ENCODE data around the gene ATP5PD.

- no peak for TF ChIP-seq SPI1 (IDR thresholded peaks at IDR 0.05; ENCODE audit: low read depth, low read length)
- no peak for TF ChIP-seq POLR2A (IDR thresholded peaks at IDR 0.05; ENCODE audit: low read depth, low read length)
- TF ChIP-seq POLR2AphosphoS5 (IDR thresholded peaks at IDR 0.05; ENCODE audit: low read depth, low read length), result no peak
- TF ChIP-seq TAF1 (IDR thresholded peaks at IDR 0.05; ENCODE audit: low read depth, low read length), result no peak
- TF ChIP-seq POU2F2 (IDR thresholded peaks at IDR 0.05; ENCODE audit: low read depth, low read length), result no peak
- TF ChIP-seq PAX5 (IDR thresholded peaks at IDR 0.05; ENCODE audit: insufficient read depth, low read length, severe bottlenecking), result no peak
Measured at GRCh38 chr17:75091855-75092327, 45.1 kb upstream of the ATP5PD start.
